ENCODE data around the gene RPS6KC1.

The RPS6KC1 gene

DNA sequence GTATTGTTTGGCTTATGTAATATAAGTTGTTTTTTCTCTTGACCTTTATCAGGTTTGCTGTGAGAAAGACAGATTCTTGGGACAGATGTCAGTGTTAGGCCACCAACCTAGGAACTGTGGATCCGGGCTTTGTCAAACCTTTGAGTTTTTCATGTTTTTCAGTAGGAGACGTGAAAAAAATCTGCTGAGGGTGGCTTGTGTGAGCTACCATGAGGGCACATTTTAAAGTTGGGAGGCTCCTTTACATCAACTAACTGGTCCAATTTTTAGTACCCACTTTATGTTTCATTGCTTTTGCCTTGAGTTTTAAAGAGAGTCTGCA, 801 bp downstream of the RPS6KC1 start:
- peaks cover 0 to 2% of the 10 kb centered on the region in 2 experiments for H3K4me1 ChIP-seq (ENCODE audit: control insufficient read depth in 1 of 2, insufficient read depth in 2 of 2, low read length in 2 of 2)
- H3K4me3 ChIP-seq (ENCODE audit: low read depth, low read length) = no peak overlapping the region
- H3K4ac ChIP-seq (ENCODE audit: low read depth, low read length) = no peak overlapping the region
- no peak overlapping the region for H2BK120ac ChIP-seq (ENCODE audit: insufficient read depth, low read length, poor library complexity)
- no peak for DNase-seq
- H3K9me3 ChIP-seq (ENCODE audit: insufficient read depth, low read depth, low read length) = peaks cover 2% of the 10 kb centered on the region
- no peak overlapping the region for H3K27ac ChIP-seq (ENCODE audit: low read depth, low read length)
- no peak overlapping the region for H2BK5ac ChIP-seq (ENCODE audit: low read depth, low read length, poor library complexity)
- no peak overlapping the region for H4K91ac ChIP-seq (ENCODE audit: low read depth, low read length)
- H3K27me3 ChIP-seq (ENCODE audit: insufficient read depth, low read length) = no peaks in the 10 kb centered on the region
- peak overlapping the region; percentile 59 for H3K9ac ChIP-seq (ENCODE audit: low read length)
- no peak overlapping the region for H3K14ac ChIP-seq (ENCODE audit: low read length)
- no peaks in the 10 kb centered on the region for H3K36me3 ChIP-seq (ENCODE audit: control insufficient read depth in 1 of 2, insufficient read depth in 2 of 2, low read length in 2 of 2)
- H3K79me1 ChIP-seq (ENCODE audit: low read length) = peaks cover 9% of the 10 kb centered on the region
- no peak overlapping the region for H4K8ac ChIP-seq (ENCODE audit: low read depth, low read length)
- peaks cover 3% of the 10 kb centered on the region for H3K79me2 ChIP-seq (ENCODE audit: control insufficient read depth, insufficient read depth, low read length, poor library complexity)
- peak overlapping the region; percentile 83 for H3K4me2 ChIP-seq (ENCODE audit: low read length)
- no peak overlapping the region for H2AFZ ChIP-seq (ENCODE audit: insufficient read depth, low read length, poor library complexity)
- H4K12ac ChIP-seq (ENCODE audit: low read depth, low read length) = no peak overlapping the region
- no CpG with 5 or more reads among the region's 2 CpGs for WGBS (ENCODE audit: extremely low coverage, insufficient coverage, insufficient read length)
- no peak overlapping the region for H2AK5ac ChIP-seq (ENCODE audit: low read length)
- no peak overlapping the region for H3K23ac ChIP-seq (ENCODE audit: low read length)
- H2BK12ac ChIP-seq (ENCODE audit: low read length) = no peak overlapping the region
- H3K18ac ChIP-seq (ENCODE audit: low read length) = no peak overlapping the region

DNA sequence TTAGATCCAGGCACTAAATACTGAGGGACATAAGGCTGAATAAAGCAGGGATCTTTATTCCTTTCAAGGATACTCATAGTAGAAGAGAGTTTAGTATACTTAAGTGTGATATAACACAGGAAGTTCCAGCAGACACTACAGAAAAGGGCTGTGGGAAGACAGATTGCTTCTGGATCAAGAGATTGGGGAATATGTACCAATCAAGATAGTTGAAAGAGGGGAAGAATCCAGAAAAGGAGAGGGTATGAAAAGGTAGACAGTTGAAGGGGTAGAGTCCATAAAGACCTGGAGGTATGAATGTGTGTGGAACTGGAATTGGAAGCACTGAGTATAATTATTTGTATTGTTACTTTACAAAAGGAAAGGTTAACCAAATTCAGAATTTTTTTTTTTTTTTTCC, 2.4 kb downstream of the RPS6KC1 start:
- Histone ChIP-seq H3K9me3 (ENCODE audit: insufficient read depth, low read depth, low read length) (peaks cover 2% of the 10 kb centered on the region), H3K4me2 (ENCODE audit: low read length) (no peak overlapping the region), H3K79me2 (ENCODE audit: control insufficient read depth, insufficient read depth, low read length, poor library complexity) (peaks cover 3% of the 10 kb centered on the region), H4K8ac (ENCODE audit: low read depth, low read length) (no peak overlapping the region), H3K18ac (ENCODE audit: low read length) (no peak overlapping the region), H2BK12ac (ENCODE audit: low read length) (no peak overlapping the region), H3K9ac (ENCODE audit: low read length) (no peak overlapping the region), H3K36me3 (ENCODE audit: control insufficient read depth in 1 of 2, insufficient read depth in 2 of 2, low read length in 2 of 2) (no peaks in the 10 kb centered on the region), H2AK5ac (ENCODE audit: low read length) (no peak overlapping the region), H3K27ac (ENCODE audit: low read depth, low read length) (no peak overlapping the region), H3K4ac (ENCODE audit: low read depth, low read length) (no peak overlapping the region), H2BK5ac (ENCODE audit: low read depth, low read length, poor library complexity) (no peak overlapping the region), H3K4me3 (ENCODE audit: low read depth, low read length) (no peak overlapping the region), H3K79me1 (ENCODE audit: low read length) (peaks cover 9% of the 10 kb centered on the region), H4K12ac (ENCODE audit: low read depth, low read length) (no peak overlapping the region), H4K91ac (ENCODE audit: low read depth, low read length) (no peak overlapping the region), H3K27me3 (ENCODE audit: insufficient read depth, low read length) (no peaks in the 10 kb centered on the region), H2AFZ (ENCODE audit: insufficient read depth, low read length, poor library complexity) (no peak overlapping the region), H3K23ac (ENCODE audit: low read length) (no peak overlapping the region), H3K4me1 (ENCODE audit: control insufficient read depth in 1 of 2, insufficient read depth in 2 of 2, low read length in 2 of 2) (peaks cover 0 to 2% of the 10 kb centered on the region in 2 experiments), H3K14ac (ENCODE audit: low read length) (no peak overlapping the region), H2BK120ac (ENCODE audit: insufficient read depth, low read length, poor library complexity) (no peak overlapping the region)
- DNase-seq = no peak

DNA sequence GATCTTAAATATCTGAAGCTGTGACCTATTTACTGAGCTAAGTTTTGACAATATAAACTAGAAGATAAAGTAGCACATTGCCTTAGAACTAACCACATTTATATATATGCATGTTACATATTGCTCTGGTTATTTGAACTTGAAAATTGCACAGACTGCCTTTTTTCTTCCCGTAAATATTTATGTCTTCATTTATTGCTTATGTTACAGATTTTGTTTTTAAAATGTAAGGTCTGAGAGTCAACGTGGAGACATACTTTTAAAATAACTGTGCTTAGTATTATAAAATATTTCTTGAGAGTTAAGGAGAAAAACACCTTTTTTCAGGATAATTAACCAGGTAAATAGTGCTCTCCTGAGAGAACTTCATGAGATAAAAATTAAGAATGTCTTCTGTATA, 3.1 kb downstream of the RPS6KC1 start:
- no CpG with 5 or more reads among the region's 2 CpGs for WGBS (ENCODE audit: extremely low coverage, insufficient coverage, insufficient read length)
- peaks cover 9% of the 10 kb centered on the region for H3K79me1 ChIP-seq (ENCODE audit: low read length)
- H3K27ac ChIP-seq (ENCODE audit: low read depth, low read length) = no peak overlapping the region
- H3K79me2 ChIP-seq (ENCODE audit: control insufficient read depth, insufficient read depth, low read length, poor library complexity) = peaks cover 3% of the 10 kb centered on the region
- no peak overlapping the region for H3K4ac ChIP-seq (ENCODE audit: low read depth, low read length)
- H3K4me3 ChIP-seq (ENCODE audit: low read depth, low read length) = no peak overlapping the region
- peaks cover 0 to 2% of the 10 kb centered on the region in 2 experiments for H3K4me1 ChIP-seq (ENCODE audit: control insufficient read depth in 1 of 2, insufficient read depth in 2 of 2, low read length in 2 of 2)
- no peak overlapping the region for H3K18ac ChIP-seq (ENCODE audit: low read length)
- no peak overlapping the region for H2BK120ac ChIP-seq (ENCODE audit: insufficient read depth, low read length, poor library complexity)
- no peak overlapping the region for H4K12ac ChIP-seq (ENCODE audit: low read depth, low read length)
- H3K36me3 ChIP-seq (ENCODE audit: control insufficient read depth in 1 of 2, insufficient read depth in 2 of 2, low read length in 2 of 2) = no peaks in the 10 kb centered on the region
- no peak overlapping the region for H3K23ac ChIP-seq (ENCODE audit: low read length)
- H2BK5ac ChIP-seq (ENCODE audit: low read depth, low read length, poor library complexity) = no peak overlapping the region
- H3K9ac ChIP-seq (ENCODE audit: low read length) = no peak overlapping the region
- no peak overlapping the region for H3K4me2 ChIP-seq (ENCODE audit: low read length)
- no peak overlapping the region for H2AK5ac ChIP-seq (ENCODE audit: low read length)
- no peak overlapping the region for H2AFZ ChIP-seq (ENCODE audit: insufficient read depth, low read length, poor library complexity)
- DNase-seq = no peak
- H3K27me3 ChIP-seq (ENCODE audit: insufficient read depth, low read length) = no peaks in the 10 kb centered on the region
- no peak overlapping the region for H4K8ac ChIP-seq (ENCODE audit: low read depth, low read length)
- peaks cover 2% of the 10 kb centered on the region for H3K9me3 ChIP-seq (ENCODE audit: insufficient read depth, low read depth, low read length)
- H3K14ac ChIP-seq (ENCODE audit: low read length) = no peak overlapping the region
- H2BK12ac ChIP-seq (ENCODE audit: low read length) = no peak overlapping the region
- H4K91ac ChIP-seq (ENCODE audit: low read depth, low read length) = no peak overlapping the region

DNA sequence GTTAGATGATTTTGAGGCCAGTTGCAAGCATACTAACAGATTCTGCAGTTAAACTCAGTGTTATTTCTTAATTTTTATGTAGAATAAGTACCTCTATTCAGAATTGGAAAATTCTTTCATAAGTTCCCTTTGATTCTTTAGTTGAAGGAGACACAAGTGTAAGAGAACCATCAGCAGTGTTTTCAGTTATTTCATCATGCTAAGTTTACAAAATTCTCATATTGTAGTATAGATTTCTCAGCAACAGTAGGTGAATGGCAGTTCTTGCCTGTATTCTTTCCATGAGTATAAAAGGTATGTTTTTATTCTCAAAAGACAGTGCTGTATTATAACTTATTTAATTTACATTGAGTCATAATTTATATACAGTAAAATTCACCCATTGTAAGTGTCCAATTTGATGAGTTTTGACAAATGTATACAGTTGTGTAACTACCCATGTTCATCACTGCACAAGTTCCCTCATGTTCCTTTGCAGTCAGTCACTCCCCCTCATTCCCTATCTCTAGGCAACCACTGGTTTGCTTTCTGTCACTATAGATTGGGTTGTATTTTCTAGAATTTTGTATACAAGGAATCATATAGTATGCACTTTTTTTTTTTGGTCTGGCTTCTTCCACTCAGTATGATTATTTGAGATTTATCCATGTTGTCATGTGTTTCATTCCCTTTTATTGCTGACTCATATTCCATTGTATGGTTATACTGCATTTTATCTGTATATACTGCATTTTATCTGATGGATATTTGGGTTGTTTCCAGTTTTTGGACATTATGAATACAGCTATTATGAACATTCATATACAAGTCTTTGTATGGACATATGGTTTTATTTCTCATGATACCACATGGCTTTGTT, 3.9 kb downstream of the RPS6KC1 start:
- no peak overlapping the region for H3K4me3 ChIP-seq (ENCODE audit: low read depth, low read length)
- H4K12ac ChIP-seq (ENCODE audit: low read depth, low read length) = no peak overlapping the region
- H4K91ac ChIP-seq (ENCODE audit: low read depth, low read length) = no peak overlapping the region
- H2BK5ac ChIP-seq (ENCODE audit: low read depth, low read length, poor library complexity) = no peak overlapping the region
- H2BK120ac ChIP-seq (ENCODE audit: insufficient read depth, low read length, poor library complexity) = no peak overlapping the region
- peaks cover 3% of the 10 kb centered on the region for H3K79me2 ChIP-seq (ENCODE audit: control insufficient read depth, insufficient read depth, low read length, poor library complexity)
- H2BK12ac ChIP-seq (ENCODE audit: low read length) = no peak overlapping the region
- no peak overlapping the region for H3K27ac ChIP-seq (ENCODE audit: low read depth, low read length)
- H3K4ac ChIP-seq (ENCODE audit: low read depth, low read length) = no peak overlapping the region
- no peaks in the 10 kb centered on the region for H3K36me3 ChIP-seq (ENCODE audit: control insufficient read depth in 1 of 2, insufficient read depth in 2 of 2, low read length in 2 of 2)
- H3K23ac ChIP-seq (ENCODE audit: low read length) = no peak overlapping the region
- H3K79me1 ChIP-seq (ENCODE audit: low read length) = peaks cover 9% of the 10 kb centered on the region
- H4K8ac ChIP-seq (ENCODE audit: low read depth, low read length) = no peak overlapping the region
- DNase-seq = no peak
- H3K27me3 ChIP-seq (ENCODE audit: insufficient read depth, low read length) = no peaks in the 10 kb centered on the region
- no peak overlapping the region for H2AK5ac ChIP-seq (ENCODE audit: low read length)
- H3K14ac ChIP-seq (ENCODE audit: low read length) = no peak overlapping the region
- H3K4me2 ChIP-seq (ENCODE audit: low read length) = no peak overlapping the region
- no peak overlapping the region for H2AFZ ChIP-seq (ENCODE audit: insufficient read depth, low read length, poor library complexity)
- H3K9ac ChIP-seq (ENCODE audit: low read length) = no peak overlapping the region
- H3K18ac ChIP-seq (ENCODE audit: low read length) = no peak overlapping the region
- peaks cover 0 to 2% of the 10 kb centered on the region in 2 experiments for H3K4me1 ChIP-seq (ENCODE audit: control insufficient read depth in 1 of 2, insufficient read depth in 2 of 2, low read length in 2 of 2)
- H3K9me3 ChIP-seq (ENCODE audit: insufficient read depth, low read depth, low read length) = peaks cover 2% of the 10 kb centered on the region

All from trophoblast cell (in vitro differentiated cells and primary cell).